ENCODE results near the gene MTX3. TPM values are rescaled to one million over a fixed set of nuclear protein-coding genes. Genes with fewer than 3 reads are reported as not detected.

Gene MTX3, protein sequence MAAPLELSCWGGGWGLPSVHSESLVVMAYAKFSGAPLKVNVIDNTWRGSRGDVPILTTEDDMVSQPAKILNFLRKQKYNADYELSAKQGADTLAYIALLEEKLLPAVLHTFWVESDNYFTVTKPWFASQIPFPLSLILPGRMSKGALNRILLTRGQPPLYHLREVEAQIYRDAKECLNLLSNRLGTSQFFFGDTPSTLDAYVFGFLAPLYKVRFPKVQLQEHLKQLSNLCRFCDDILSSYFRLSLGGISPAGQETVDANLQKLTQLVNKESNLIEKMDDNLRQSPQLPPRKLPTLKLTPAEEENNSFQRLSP
- total RNA-seq (2014; rRNA removed; shearing (Covaris generic)), result 4.9 and 8.5 TPM in 2 replicates

DNA sequence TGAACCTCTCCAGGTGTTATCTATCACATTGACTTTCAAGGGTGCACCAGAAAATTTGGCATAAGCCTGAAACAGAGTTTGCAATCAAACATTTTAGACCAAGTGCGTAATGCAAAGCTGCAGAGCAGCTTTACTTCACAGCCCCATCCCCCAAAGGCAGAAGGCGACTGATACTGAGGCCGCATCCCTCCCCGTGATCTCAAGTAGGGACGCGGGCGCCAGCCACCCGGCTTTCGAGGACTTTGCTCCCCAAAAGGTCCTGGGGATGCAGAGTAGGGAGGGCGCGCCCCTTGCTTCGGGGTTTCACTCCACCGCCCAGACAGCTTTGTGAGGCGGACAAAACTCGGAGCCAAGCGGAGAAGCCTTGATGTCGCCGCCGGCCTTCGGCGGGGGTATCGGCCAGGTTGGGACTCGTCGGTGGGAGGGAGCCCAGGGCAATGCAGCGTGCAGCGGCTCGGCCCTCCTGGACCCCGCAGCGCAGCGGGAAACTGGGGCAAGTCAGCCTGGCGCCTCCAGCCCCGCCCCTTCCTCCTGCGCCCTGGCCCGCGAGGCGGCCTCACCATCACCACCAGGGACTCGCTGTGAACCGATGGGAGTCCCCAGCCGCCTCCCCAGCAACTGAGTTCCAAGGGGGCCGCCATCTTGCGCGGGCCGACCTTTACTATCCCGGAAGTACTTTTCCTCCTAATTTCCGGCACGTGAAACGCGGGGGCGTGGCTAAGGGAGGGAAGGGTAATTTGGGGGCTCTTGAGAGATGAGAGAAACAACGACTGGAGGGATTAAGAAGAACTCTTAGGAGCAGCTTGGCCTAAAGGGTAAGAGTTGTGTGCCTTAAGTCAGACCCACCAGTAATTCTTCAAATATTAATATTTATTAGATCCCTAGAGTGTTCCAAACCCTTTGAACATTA lies at the start of gene MTX3:
Gene MTX3 (minus strand): TSS at position 665 of the 910 bp plus-strand sequence. CDS start 24 bp downstream, at position 641.
- in situ Hi-C loops (cut with HindIII; ENCODE audit: low sequenced_read_pairs), result no loop called here

DNA sequence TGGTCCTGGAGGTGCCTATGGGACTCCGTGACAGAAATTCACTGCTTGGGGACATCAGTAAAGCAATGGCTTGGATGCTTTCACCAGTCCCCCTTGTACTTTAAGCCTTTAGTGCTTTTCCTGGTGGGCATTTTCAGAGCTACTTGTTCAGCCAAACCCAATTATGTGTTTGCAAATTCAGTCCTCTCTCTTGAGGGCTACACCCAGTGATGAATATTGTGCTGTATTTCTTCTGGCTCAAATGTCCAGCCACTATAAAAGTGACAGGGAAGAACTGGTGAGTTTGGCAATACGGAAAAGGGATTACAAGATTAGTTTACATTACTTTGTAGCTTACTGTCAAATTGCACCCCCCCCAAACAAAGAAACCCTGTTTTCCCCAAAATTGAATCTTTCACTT lies 48.6 kb upstream of the MTX3 start:
- DNase-seq (ENCODE audit: low spot score), result no peak
- in situ Hi-C loops (cut with HindIII; ENCODE audit: low sequenced_read_pairs), result no loop called here

More for the DNA sequence above, at the start of gene MTX3:
- DNase-seq (ENCODE audit: low spot score), result peak; percentile 90

DNA sequence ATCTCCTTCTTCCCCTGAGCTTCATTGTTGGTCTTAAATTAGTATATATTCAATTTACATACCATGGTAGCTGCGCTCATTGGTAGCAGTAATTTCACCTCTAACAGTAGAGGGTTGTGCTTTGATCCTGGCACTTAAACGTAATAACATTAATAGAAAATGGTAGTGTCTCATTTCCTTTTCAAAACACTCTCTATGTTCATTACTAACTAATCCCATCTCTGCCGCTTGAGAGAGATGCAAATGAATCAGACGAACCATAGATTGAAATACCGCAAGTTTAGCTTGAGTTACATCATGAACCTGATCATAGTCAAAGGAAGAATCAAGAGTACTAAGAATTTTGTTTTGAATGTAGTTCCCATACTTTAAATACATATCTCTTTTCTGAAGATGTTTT lies 46.3 kb upstream of the MTX3 start:
- no peak for DNase-seq (ENCODE audit: low spot score)
- in situ Hi-C loops (cut with HindIII; ENCODE audit: low sequenced_read_pairs), result no loop called here

DNA sequence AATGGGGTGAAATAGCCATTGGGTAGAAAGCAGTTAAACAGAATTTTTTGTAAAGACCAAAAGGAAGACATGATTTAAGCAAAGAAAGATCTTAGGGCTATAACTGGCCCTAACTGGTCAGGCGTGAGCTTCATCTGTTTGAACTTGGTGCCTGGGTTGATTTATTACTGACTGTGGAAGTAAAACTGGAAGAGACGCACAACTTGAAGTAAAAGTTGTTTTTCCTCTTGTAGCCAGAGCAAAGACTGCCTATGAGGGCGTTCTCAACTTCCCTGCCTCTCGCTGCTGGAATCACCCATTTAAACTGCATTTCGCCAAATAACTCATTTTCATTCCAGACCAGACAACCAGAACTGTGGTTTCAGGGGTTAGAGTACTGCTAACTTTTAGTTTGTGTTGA lies 45.6 kb upstream of the MTX3 start:
- in situ Hi-C loops (cut with HindIII; ENCODE audit: low sequenced_read_pairs), result no loop called here
- DNase-seq (ENCODE audit: low spot score), result no peak

DNA sequence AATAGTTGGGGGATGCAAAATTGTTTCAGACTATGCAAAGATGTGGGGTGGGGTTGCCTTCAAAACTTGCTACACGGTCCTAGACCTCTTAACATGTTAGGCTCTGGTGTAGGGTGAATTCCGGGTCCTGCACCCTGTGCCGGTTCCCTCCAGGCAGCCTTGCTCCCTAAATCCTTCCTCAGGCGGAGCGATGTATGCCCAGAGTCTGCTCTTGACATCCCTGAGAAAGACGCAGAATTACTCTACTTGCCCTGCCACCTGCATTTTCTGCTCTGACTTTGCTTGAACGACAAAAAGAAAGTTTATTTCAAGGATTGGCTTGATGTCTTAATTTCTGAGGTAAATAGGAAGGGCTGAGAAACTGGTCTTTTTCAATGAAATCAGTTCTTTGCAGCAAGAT lies 44.8 kb upstream of the MTX3 start:
- DNase-seq (ENCODE audit: low spot score), result no peak
- in situ Hi-C loops (cut with HindIII; ENCODE audit: low sequenced_read_pairs), result no loop called here

DNA sequence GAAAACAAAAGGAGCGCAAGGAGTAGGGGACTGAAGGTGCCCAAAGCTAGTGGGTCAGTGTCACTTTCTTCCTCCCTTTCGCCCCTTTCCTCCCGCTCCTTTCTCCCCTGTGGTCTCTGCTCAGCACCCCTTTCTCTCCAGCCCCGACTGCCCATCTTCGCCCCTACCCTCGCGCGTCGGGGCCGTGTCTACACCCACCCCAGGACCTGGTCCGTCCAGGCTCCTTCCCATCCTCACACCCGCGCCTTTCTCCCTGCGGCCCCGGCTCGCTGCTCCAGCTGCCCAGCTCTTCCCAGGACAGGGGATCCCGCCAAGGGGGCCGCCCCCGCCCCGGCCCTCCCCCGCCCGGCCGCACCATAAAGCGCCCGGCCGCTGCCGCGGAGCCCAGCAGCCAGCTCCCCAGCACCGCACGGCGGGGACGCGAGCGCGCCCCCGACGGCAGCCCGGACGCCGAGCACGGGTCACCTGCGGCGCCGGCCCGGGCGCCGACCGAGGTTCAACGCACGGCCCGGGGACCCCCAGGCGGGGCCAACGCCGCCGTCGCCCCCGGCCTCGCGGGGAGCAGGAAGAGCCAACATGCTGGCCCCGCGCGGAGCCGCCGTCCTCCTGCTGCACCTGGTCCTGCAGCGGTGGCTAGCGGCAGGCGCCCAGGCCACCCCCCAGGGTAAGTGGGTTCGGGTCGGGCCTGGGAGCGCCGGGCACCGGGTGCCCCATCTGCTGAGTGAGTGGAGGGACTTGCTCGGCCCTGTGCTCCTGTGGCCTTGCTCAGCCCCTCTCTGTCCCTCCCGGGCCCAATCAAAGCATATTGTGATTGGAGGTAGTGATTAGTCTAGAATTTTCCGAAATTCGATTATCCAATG lies 44.1 kb upstream of the MTX3 start, which contains the start of gene THBS4:
Gene THBS4 (plus strand): TSS at position 387 of the 860 bp plus-strand sequence. CDS start 190 bp downstream, at position 577.
- DNase-seq (ENCODE audit: low spot score), result no peak
- in situ Hi-C loops (cut with HindIII; ENCODE audit: low sequenced_read_pairs), result no loop called here

DNA sequence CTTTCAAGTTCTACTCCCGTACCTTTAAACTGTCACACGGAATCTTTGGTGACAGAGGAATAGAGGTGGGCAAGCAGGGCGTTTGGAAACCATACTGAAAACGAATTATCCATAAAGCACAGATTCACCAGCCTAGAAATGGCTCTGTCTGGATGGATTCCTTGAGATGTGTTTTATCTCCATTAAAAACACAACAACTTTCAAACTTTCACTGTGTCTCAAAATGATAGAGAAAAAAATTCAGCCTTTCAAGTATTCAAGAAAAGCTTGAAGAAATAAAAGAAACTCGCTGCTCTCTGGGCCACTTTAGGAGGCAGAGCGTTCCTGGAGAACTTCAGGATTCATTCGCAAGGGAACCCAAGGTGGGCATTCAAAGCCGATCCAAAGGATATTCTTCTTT lies 43.5 kb upstream of the MTX3 start:
- no peak for DNase-seq (ENCODE audit: low spot score)
- in situ Hi-C loops (cut with HindIII; ENCODE audit: low sequenced_read_pairs), result no loop called here

DNA sequence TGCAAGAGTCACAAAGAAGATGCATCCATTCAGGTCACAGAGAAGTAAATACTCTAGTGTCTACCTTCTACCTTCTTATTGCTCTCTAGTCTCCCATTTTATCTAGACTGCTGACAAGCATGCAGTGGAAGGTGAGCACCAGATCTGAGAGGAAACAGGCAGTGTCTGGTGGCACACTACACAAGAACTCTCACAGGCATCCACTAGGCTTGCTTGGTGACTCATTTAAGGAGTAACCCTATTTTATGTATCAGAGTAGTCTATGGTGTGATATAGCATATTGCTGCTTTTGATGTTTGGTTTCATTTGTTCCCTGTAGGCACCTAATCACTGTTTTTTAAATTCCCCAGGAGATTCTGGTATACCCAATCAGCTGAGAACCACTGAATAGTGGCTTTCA lies 42.5 kb upstream of the MTX3 start:
- no peak for DNase-seq (ENCODE audit: low spot score)

DNA sequence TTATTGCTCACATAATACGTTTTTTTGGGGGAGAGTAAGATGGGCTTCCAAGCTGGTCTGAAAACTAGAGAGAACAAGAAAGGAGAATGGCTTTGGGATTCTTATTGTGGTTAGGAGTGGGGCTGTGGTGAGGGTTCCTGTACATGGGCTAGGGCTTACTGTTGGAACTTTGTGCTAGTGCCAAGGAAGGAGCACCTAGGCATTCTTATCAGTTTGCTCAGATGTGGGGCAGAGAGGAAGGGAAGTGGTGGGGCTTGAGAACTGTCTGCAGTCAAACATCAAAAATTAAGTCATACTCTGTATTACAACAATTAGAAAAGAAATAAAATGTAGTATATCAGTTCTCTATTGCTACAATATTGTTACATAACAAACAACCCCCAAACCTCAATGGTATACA lies 40.0 kb upstream of the MTX3 start:
- in situ Hi-C loops (cut with HindIII; ENCODE audit: low sequenced_read_pairs), result no loop called here
- no peak for DNase-seq (ENCODE audit: low spot score)

More for the DNA sequence above, 42.5 kb upstream of the MTX3 start:
- in situ Hi-C loops (cut with HindIII; ENCODE audit: low sequenced_read_pairs), result no loop called here

DNA sequence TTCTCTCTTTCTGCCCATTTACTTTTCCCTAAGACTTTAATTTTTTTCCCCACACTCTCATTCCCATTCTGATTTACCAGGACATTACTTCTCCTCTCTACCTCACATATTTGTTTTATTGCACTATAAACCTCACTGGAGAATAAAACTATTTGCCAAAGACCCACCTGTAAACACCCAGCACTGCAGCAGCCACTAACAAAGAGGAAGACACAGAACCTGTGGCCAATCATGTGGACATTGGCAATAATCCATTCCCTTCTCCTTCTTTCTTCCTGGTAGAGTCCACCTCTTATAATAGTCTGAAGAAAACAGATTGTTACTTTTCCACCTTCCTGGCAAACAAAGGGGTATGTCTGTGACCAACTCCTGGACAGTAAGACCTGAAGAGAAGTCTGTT lies 35.8 kb upstream of the MTX3 start:
- in situ Hi-C loops (cut with HindIII; ENCODE audit: low sequenced_read_pairs), result no loop called here
- no peak for DNase-seq (ENCODE audit: low spot score)

DNA sequence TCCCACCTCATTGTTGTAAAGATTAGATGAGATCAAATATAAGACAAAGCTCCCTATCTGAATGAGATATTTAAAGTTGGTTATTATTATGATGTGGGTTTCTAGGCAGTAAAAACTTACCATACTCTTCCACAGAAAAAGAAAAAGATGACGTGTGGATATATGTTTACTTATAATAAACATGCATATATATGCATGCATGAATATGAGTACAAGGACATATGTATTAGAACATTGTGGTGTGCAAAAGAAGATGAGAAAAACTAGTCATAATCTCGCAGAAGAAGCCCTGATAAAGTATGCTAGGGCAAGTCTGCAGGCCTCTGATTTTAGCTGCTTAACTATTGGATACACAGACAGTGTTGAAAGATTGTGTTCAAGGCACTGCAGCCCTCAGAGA lies 34.0 kb upstream of the MTX3 start:
- in situ Hi-C loops (cut with HindIII; ENCODE audit: low sequenced_read_pairs), result no loop called here
- DNase-seq (ENCODE audit: low spot score), result no peak

DNA sequence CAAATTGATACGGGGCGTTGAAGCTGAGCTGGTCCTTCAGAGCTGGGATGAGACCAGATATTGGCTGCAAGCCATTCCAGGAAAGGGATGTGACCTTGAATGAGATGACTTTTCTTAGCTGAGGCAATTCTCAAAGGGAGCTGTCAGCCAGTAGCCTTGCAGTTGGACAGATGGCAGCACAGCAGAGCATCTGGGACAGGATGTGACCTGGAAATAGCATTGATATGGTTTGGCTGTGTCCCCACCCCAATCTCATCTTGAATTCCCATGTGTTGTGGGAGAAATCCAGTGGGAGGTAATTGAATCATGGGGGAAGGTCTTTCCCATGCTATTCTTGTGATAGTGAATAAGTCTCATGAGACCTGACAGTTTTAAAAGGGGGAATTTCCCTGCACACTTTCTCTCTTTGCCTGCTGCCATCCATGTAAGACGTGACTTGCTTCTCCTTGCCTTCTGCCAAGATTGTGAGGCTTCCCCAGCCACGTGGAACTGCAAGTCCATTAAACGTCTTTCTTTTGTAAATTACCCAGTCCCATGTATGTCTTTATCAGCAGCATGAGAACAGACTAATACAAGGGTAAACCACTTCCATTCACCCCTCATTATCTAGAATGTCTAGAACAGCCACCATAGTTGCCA lies 19.8 kb upstream of the MTX3 start:
- in situ Hi-C loops (cut with HindIII; ENCODE audit: low sequenced_read_pairs), result no loop called here
- no peak for DNase-seq (ENCODE audit: low spot score)

DNA sequence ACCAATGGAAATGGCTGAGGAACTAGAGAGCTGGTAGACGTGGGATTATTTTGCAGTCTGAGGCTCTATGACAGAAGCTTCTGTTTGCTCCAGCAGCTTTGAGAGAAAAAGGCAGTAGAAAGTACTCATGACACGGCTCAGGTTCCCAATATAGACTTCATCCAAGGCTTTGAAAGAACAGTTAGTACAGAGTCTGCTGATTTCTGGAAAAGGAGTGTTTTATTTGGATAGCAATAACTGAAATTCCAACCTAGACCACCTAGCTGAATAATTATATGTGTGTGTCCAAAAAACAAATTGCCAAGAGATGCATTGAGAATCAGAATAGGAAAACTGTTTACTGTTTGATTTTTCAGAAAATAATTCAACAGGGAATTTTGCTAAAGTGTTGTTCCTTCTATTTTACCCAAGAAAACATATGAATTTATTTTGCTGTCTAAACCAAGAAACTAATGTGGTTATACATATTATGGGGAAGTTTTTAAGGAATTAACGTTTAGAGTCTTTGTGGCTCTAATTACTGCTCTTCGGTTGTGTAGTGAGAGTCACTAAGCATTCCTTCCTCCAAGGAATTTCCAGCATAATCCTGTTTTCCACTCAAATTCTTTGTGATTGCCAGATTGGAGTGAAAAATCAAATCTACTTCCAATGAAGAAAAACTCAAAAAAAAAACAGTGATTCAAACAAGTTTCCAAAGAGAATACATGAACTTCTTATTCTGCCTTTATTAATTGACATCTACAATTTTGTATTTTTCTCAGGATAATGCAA lies 18.1 kb upstream of the MTX3 start:
- DNase-seq (ENCODE audit: low spot score), result no peak
- in situ Hi-C loops (cut with HindIII; ENCODE audit: low sequenced_read_pairs), result no loop called here

DNA sequence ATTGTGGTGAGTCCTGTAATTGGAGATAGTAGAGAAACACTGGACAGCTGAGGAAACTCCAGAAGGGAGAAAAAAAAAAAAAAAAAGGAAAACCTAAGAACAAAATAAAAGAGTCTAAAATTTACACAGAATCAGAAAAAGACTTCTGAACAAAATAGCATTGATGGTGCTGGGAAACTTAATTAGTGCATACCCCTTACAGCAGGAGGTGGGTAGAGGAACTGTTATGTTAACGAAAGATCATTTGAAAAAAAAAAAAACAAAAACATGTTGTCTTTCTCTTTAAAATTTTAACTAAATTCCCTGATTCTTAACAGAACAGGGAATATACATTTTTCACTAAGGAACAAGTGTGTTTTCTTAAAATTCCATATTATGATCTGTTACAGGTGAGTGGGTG lies 11.6 kb upstream of the MTX3 start:
- in situ Hi-C loops (cut with HindIII; ENCODE audit: low sequenced_read_pairs), result no loop called here

DNA sequence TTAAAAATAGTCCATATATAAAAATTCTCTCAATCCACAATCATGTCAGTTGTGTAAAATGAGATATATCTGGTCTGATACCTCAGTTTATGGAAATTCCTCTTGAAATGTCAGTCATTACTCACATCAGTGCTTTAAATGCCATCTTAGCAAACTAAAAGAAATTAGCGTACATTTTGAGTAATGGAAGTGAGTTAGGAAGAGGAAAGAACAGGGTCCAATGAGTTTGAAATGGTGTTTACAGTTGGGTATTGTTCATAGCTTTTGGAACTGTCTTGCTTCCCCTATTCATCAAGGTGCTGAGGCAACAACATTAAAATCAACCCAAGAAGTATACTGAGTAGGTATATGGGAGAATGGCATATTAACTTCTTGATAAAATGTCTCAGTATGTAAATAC lies 8.7 kb upstream of the MTX3 start:
- in situ Hi-C loops (cut with HindIII; ENCODE audit: low sequenced_read_pairs), result no loop called here
- no peak for DNase-seq (ENCODE audit: low spot score)

More for the DNA sequence above, 11.6 kb upstream of the MTX3 start:
- DNase-seq (ENCODE audit: low spot score), result no peak

DNA sequence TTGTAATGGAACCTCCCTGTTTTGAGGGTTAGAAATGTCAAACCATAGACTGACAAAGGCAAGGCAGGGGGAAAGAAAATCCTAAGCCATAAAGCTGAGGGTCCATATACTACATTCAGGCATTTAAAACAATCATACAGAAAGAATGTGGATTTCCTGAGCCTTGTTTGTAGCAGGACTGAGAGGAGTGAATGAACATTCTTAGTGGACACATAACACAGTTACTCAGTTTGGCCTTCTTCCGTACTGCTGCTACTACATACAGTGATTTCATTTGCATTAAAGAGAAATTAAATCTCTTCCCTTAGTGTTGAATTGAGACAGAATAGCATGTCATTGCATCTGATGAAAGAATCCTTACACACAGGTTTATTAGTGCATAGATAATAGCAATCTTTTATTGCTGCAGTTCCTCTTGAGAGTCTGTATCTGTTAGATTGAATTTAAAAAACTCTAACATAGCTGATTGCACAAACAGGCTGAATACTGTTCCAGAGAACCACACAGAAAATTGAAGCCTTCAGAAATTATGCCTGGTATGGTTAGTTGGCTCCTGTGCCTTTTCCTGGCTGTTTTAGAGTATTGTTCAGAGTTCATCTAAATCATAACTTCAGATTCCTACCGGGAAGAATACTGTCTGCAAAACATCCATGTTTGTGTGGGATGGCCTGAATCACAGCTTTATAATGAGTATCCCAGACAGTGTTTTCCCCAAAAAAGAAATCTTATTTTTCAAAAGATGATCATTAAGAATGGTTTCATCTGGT lies 2.0 kb upstream of the MTX3 start:
- in situ Hi-C loops (cut with HindIII; ENCODE audit: low sequenced_read_pairs), result no loop called here
- DNase-seq (ENCODE audit: low spot score), result no peak

DNA sequence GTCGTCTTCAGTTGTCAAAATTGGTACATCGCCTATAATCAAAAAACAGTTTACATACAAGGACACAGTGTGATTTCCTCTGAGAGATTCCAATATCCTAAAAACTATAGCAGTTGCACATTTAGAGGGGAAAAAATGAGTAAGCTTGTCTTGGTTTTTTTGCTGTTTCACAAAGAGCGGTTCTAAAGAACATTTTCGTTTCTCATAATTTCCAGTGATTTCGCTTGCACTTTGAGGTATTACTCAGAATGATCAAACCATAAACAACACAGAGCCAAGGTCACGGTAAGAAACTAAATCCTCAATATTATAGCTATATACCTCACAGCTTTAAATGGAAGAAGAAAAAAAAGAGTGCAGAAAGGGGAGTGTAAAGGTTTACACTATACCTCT lies 861 bp downstream of the MTX3 start:
- in situ Hi-C loops (cut with HindIII; ENCODE audit: low sequenced_read_pairs), result no loop called here

DNA sequence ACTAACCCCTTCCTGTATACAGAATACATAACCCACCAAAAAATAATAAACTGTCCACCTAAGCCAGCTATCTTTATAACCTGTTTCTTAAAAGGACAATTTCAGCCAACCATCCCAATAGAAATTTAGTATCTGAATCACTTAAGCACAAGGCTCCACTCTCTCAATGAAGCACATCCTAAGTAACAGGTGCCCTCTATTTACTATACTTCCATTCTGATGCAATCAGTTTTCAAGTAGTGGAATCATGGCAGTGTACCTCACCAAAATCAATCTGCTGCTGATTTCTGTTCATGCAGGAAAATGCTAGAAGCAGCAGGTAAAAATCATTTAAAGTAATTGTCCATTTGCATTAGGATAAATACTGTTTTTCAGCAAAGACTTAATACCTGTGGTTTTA lies 4.8 kb downstream of the MTX3 start:
- in situ Hi-C loops (cut with HindIII; ENCODE audit: low sequenced_read_pairs), result no loop called here

More for the DNA sequence above, 861 bp downstream of the MTX3 start:
- peak; percentile 5 for DNase-seq (ENCODE audit: low spot score)

More for the DNA sequence above, 4.8 kb downstream of the MTX3 start:
- no peak for DNase-seq (ENCODE audit: low spot score)

Measured in G401 (cell line).